Stomach (tissue), 9 donors: Measurements from ENCODE around the gene B3GNT3. TPM values are rescaled to one million over a fixed set of nuclear protein-coding genes. Genes with fewer than 3 reads are reported as not detected.

Experiments
- DNase-seq, 2 donors: peaks; one replicate each; pipeline versions ENCODE4 v3.0.0 to v3.0.0-alpha.2; 2013 to 2019
- H3K27ac ChIP-seq, 5 donors: fragments of 200-600 bp in 4 of 5; sonication (generic) in 4 of 5; one replicate each; pipeline ENCODE4 v1.5.1; 2013 to 2019; ENCODE audit warnings: mild to moderate bottlenecking in 1 of 5, moderate library complexity in 1 of 5
- H3K27me3 ChIP-seq, 3 donors: fragments of 200-600 bp; sonication (generic); one replicate each; pipeline ENCODE4 v1.5.1; 2017 to 2019; ENCODE audit warnings: mixed run types in 1 of 3
- H3K36me3 ChIP-seq, 4 donors: fragments of 200-600 bp; sonication (generic); 1 replicate in 3 of 4; 2 replicates in 1 of 4; pipeline ENCODE4 v1.5.1; 2016 to 2019
- H3K4me1 ChIP-seq, 4 donors: fragments of 200-600 bp; sonication (generic); one replicate each; pipeline ENCODE4 v1.5.1; 2016 to 2019
- H3K4me3 ChIP-seq, 4 donors: fragments of 200-600 bp; sonication (generic) in 3 of 4; one replicate each; pipeline ENCODE4 v1.5.1; 2016 to 2019; ENCODE audit warnings: mild to moderate bottlenecking in 1 of 4
- H3K9me3 ChIP-seq, 4 donors: fragments of 200-600 bp; sonication (generic); one replicate each; pipeline ENCODE4 v1.5.1; 2016 to 2019
- CTCF ChIP-seq, 7 experiments: fragments of 450-650 bp in 4 of 7; fragments of 200-600 bp in 3 of 7; sonication (generic) in 3 of 7; IDR thresholded peaks; one replicate each; pipeline ENCODE4 v1.5.1; 2016 to 2019; ENCODE audit warnings: antibody characterized with exemption in 7 of 7, control low read depth in 2 of 7, mild to moderate bottlenecking in 1 of 7
- EP300 ChIP-seq: sonication (generic); formaldehyde crosslinking; IDR thresholded peaks from one replicate; pipeline ENCODE4 v1.6.1; 2017; ENCODE audit warnings: antibody characterized with exemption
- POLR2A ChIP-seq, 4 donors: fragments of 450-650 bp; IDR thresholded peaks; one replicate each; pipeline ENCODE4 v1.6.1; 2016; ENCODE audit warnings: antibody characterized with exemption in 4 of 4, control low read depth in 2 of 4, mild to moderate bottlenecking in 1 of 4, moderate library complexity in 1 of 4
- POLR2AphosphoS5 ChIP-seq, 3 donors: sonication (generic); formaldehyde crosslinking; IDR thresholded peaks; one replicate each; pipeline ENCODE4 v1.6.1; 2016; ENCODE audit warnings: antibody characterized with exemption in 3 of 3
- whole genome bisulfite sequencing, 5 donors: extraction: QIAGEN DNeasy Blood & Tissue Kit in 3 of 5; methylation state at CpG; one replicate each; pipeline versions ENCODE4 v1.1.5 to v1.1.7; 2013 to 2018; 5-methylcytosine and 5-hydroxymethylcytosine counted together
- intact Hi-C: fragments of 100-400 bp; cut with DNase I; formaldehyde crosslinking; loops from one replicate; pipeline ENCODE4 v1.15.1; 2023; ENCODE audit warnings: low total_unique reads
- polyA plus RNA-seq, 3 donors: library from polyadenylated mRNA; stranded (reverse); fragments of 200-250 nt; gene quantifications; one replicate each; pipeline ENCODE4 v1.2.3, GENCODE V29; 2013
- total RNA-seq, 5 donors: library from RNA; depleted of rRNA; stranded (reverse); fragments of >200 nt; gene quantifications; one replicate each; pipeline versions ENCODE4 v1.1.0 to v1.2.3, GENCODE V29; 2014 to 2016
- donor health status: healthy with polysubstance abuse.
- donor health status: Bipolar disorder and iron deficiency.
- donor health status: healthy.

Gene B3GNT3
- total and polyA plus RNA-seq, 8 donors, result 11.3 to 117 (median 20.2) TPM

- Histone ChIP-seq H3K4me3 (no peak overlapping the region), H3K9me3 (no peaks in the 10 kb centered on the region), H3K27me3 (peaks cover 0 to 51% (median 0%) of the 10 kb centered on the region in 3 donors), H3K4me1 (no peaks in the 10 kb centered on the region), H3K27ac (no peak overlapping the region), H3K36me3 (peaks cover 6 to 66% (median 51%) of the 10 kb centered on the region in 4 donors)
- TF ChIP-seq POLR2AphosphoS5 (IDR thresholded peaks at IDR 0.05) (no peak), POLR2A (IDR thresholded peaks at IDR 0.05) (no peak), CTCF (IDR thresholded peaks at IDR 0.05) (no peak), EP300 (no peak)
- no peak for DNase-seq
- intact Hi-C loops, result no loop called here
- WGBS, 5 donors, result 88 to 93% (median 90%) methylated on average over 20 of the region's 20 CpGs
Measured at GRCh38 chr19:17811681-17812080, 16.7 kb downstream of the B3GNT3 start.

- H3K36me3 ChIP-seq, result peaks cover 6 to 66% (median 51%) of the 10 kb centered on the region in 4 donors
- TF ChIP-seq EP300, result no peak
- no peak for TF ChIP-seq POLR2A (IDR thresholded peaks at IDR 0.05)
- no peak for TF ChIP-seq POLR2AphosphoS5 (IDR thresholded peaks at IDR 0.05)
- no peak for TF ChIP-seq CTCF (IDR thresholded peaks at IDR 0.05)
- 75 to 83% (median 82%) methylated on average over 5 of the region's 5 CpGs for WGBS, 5 donors
Measured at GRCh38 chr19:17812099-17812498, 17.2 kb downstream of the B3GNT3 start.

DNA sequence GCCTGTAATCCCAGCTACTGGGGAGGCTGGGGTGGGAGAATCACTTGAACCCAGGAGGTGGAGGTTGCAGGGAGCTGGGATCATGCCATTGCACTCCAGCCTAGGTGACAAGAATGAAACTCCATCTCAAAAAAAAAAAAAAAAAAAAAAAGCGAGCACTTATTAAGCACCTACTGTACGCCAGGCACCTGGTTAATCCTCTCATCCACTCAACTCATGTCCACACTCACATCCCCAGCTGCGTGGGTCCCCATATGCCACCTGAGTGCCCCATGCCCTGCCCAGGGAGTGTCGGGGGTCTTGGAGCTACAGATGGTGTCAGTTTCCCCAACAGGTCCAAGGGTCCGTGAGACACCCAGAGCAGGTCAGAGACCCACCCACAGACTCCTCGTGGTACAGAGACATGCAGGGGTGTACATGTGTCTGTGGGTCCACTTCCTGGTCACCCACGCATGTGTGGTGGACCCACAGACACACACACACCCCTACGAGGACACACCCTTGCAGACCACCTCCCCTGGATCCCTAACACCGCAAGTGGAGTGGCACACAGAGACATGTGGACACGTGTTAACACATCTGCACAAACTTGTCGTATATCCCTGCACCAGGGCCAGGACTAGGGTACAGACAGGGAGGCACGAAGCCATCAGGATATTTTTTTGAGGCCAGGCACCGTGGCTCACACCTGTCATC is 22.9 kb downstream of the B3GNT3 start:
- 58 to 79% (median 69%) methylated on average over 10 to 13 of the region's 13 CpGs for WGBS, 5 donors

More at GRCh38 chr19:17812099-17812498, 17.2 kb downstream of the B3GNT3 start:
- H3K27ac ChIP-seq, result no peak overlapping the region
- intact Hi-C loops, result no loop called here
- H3K27me3 ChIP-seq, result peaks cover 0 to 53% (median 0%) of the 10 kb centered on the region in 3 donors
- no peaks in the 10 kb centered on the region for H3K4me1 ChIP-seq
- H3K4me3 ChIP-seq, result no peak overlapping the region
- no peak for DNase-seq
- H3K9me3 ChIP-seq, result no peaks in the 10 kb centered on the region

GRCh38 chr19:17821190-17821589 is 26.3 kb downstream of the B3GNT3 start, which contains the start of gene INSL3:
Gene INSL3 (minus strand): TSS chr19:17821519. CDS start chr19:17821506, 13 bp downstream.
- no peak for DNase-seq
- Histone ChIP-seq H3K4me3 (no peak within 1 kb of the TSS), H3K9me3 (no peaks in the 10 kb centered on the region), H3K27me3 (peaks cover 0 to 29% (median 0%) of the 10 kb centered on the region in 3 donors), H3K27ac (no peak within 1 kb of the TSS), H3K4me1 (no peaks in the 10 kb centered on the region), H3K36me3 (no peaks in the 10 kb centered on the region)
- intact Hi-C loops, result no loop called here
- 56 to 76% (median 64%) methylated on average over 19 to 34 of the region's 34 CpGs for WGBS, 5 donors
- no peak for TF ChIP-seq POLR2AphosphoS5 (IDR thresholded peaks at IDR 0.05)
- TF ChIP-seq POLR2A (IDR thresholded peaks at IDR 0.05), result no peak
- no peak for TF ChIP-seq CTCF (IDR thresholded peaks at IDR 0.05)
- no peak for TF ChIP-seq EP300

More for the DNA sequence above, 22.9 kb downstream of the B3GNT3 start:
- peaks cover 0 to 28% (median 0%) of the 10 kb centered on the region in 3 donors for H3K27me3 ChIP-seq
- TF ChIP-seq POLR2A (IDR thresholded peaks at IDR 0.05) (no peak), POLR2AphosphoS5 (IDR thresholded peaks at IDR 0.05) (no peak), EP300 (no peak), CTCF (IDR thresholded peaks at IDR 0.05) (no peak)
- no peaks in the 10 kb centered on the region for H3K9me3 ChIP-seq
- intact Hi-C loops, result no loop called here
- no peak overlapping the region for H3K27ac ChIP-seq
- no peaks in the 10 kb centered on the region for H3K4me1 ChIP-seq
- H3K4me3 ChIP-seq, result no peak overlapping the region
- no peak for DNase-seq
- H3K36me3 ChIP-seq, result peaks cover 0 to 12% (median 6%) of the 10 kb centered on the region in 4 donors
